ENCODE data around the gene CHRD. TPM values are rescaled to one million over a fixed set of nuclear protein-coding genes. Genes with fewer than 3 reads are reported as not detected.

CHRD gene
- total and polyA plus RNA-seq, 9 of the 15 experiments (the other 6 are each of a cell fraction or from before 2014, with no cell fraction given): 0.11 to 1.3 (median 0.59) TPM; not detected in 3

DNA sequence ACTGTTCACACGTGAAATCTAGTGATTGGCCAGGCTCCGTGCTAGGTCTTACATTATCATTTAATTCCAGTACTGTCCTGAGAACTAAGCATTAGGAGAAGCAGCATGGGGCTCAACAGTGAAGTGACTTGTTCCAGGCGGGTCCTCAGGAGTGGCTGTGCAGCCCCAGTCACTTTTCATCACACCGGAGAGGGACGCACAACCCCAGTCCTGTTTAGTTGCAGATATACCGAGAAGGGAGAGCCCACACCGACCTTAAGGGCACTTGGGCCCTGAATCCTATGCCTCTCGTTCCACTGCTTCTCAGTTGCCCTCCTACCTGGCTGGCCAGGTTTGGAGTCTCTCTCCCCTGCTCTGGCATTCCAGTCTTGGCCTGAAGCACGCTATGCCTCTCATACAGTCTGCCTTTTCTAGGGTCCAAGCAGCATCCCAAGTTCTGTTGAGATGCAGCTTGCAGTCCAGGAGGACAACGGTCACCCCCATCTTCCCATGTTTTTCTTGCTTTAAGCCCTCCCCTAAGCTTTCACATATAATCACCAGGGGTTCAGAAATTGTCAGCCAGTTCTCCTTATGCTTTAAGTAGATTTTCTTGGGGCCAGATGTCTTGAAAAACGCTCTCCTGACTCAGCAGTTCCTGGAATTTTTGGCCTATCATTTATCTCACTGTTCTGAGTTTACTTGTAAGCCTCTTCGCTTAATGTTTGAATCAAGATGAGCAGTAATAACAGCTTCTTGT lies 32.4 kb upstream of the CHRD start:
- Histone ChIP-seq H4K20me1 (replicated peaks; ENCODE audit: control insufficient read depth, insufficient read depth, low read length) (no peaks in the 10 kb centered on the region), H3K79me2 (ENCODE audit: control insufficient read depth, insufficient read depth, low read length) (peaks cover 8% of the 10 kb centered on the region; the same call in 2 of the 3 replicates), H3K4me2 (ENCODE audit: insufficient read depth, low read length) (peak overlapping the region; percentile 79), H3K27me3 (ENCODE audit: control insufficient read depth in 2 of 2, insufficient read depth in 2 of 2, low read length in 2 of 2) (no peaks in the 10 kb centered on the region), H3K4me1 (replicated peaks in 1 of 2; ENCODE audit: control insufficient read depth in 2 of 2, insufficient read depth in 2 of 2, low read length in 2 of 2) (peaks cover 59 to 72% of the 10 kb centered on the region in 2 experiments), H3K36me3 (ENCODE audit: control insufficient read depth, insufficient read depth, low read length) (peaks cover 55% of the 10 kb centered on the region; the same call in 2 of the 3 replicates), H3K9me3 (replicated peaks; ENCODE audit: control insufficient read depth, insufficient read depth, low read depth, low read length) (no peaks in the 10 kb centered on the region), H2AFZ (ENCODE audit: low read depth, low read length) (peak overlapping the region; percentile 64), H3K9ac (ENCODE audit: insufficient read depth in 1 of 2, low read depth in 2 of 2, low read length in 2 of 2) (peak overlapping the region; percentile 60 to 88), H3K4me3 (no peak overlapping the region), H3K27ac (ENCODE audit: extremely low read depth, low read depth, low read length) (peak overlapping the region; percentile 88), H3K9me1 (ENCODE audit: control insufficient read depth, insufficient read depth, low read length) (peaks cover 6% of the 10 kb centered on the region)
- BruUV-seq (replicated peaks): no TSS peak
- FAIRE-seq (peak; percentile 90), ATAC-seq (peak; percentile 49), DNase-seq (ENCODE audit: extremely low read depth in 1 of 4, low spot score in 3 of 4) (peak in 3 of 4 experiments; percentile 43 to 87 (median 68))
- WGBS (ENCODE audit: insufficient coverage, low coverage, missing lambda C conversion rate): 12% methylated on average over 12 of the region's 12 CpGs
- intact Hi-C loops (cut with micrococcal nuclease): no loop called here
- POLR2A ChIA-PET: interaction anchor here (0.6 to 2.0 kb wide), 7 partner anchors 9 to 32 kb away, joined by 3 to 9 read pairs (median 7); partner anchors contain the start of gene THPO
- CTCF ChIA-PET (ENCODE audit: low intra/inter-chr PET ratio): no interaction called here
- in situ Hi-C loops (cut with MboI): no loop called here
- TF ChIP-seq EP300 (IDR thresholded peaks at IDR 0.05; ENCODE audit: low read length) (peak; percentile 64; the same call in 1 of the 2 replicates), SP1 (CRISPR knock-in tag; IDR thresholded peaks at IDR 0.05) (0 out of 2 replicates have a peak, but pooled peaks have one; percentile 16), FUS (optimal IDR thresholded peaks at IDR 0.05; ENCODE audit: low read depth, low read length) (no peak), CBFB (CRISPR knock-in tag; IDR thresholded peaks at IDR 0.05) (0 out of 2 replicates have a peak, but pooled peaks have one; percentile 44), STAT5A (IDR thresholded peaks at IDR 0.05; ENCODE audit: borderline replicate concordance, low read length) (peak; percentile 60), ZNF445 (CRISPR knock-in tag; IDR thresholded peaks at IDR 0.05; ENCODE audit: low read depth) (no peak), HNRNPL (IDR thresholded peaks at IDR 0.05; ENCODE audit: low read depth, low read length) (no peak), MAFK (IDR thresholded peaks at IDR 0.05; ENCODE audit: low read length) (peak; percentile 98), ZNF23 (CRISPR knock-in tag; IDR thresholded peaks at IDR 0.05) (no peak), HMGN3 (IDR thresholded peaks at IDR 0.05; ENCODE audit: borderline replicate concordance, extremely low read depth, insufficient read length, low read depth, low read length) (no peak), NFIC (IDR thresholded peaks at IDR 0.05) (no peak), BHLHE40 (IDR thresholded peaks at IDR 0.05; ENCODE audit: low read length) (no peak), ZC3H4 (CRISPR knock-in tag; IDR thresholded peaks at IDR 0.05; ENCODE audit: borderline replicate concordance) (no peak), CBFA2T3 (IDR thresholded peaks at IDR 0.05) (peak; percentile 77), GTF2E2 (tag; IDR thresholded peaks at IDR 0.05) (no peak), MTA1 (IDR thresholded peaks at IDR 0.05; ENCODE audit: borderline replicate concordance) (no peak), CHCHD3 (CRISPR knock-in tag; IDR thresholded peaks at IDR 0.05) (no peak), ZNF79 (CRISPR knock-in tag; IDR thresholded peaks at IDR 0.05; ENCODE audit: low read depth) (no peak), ZNF778 (CRISPR knock-in tag; IDR thresholded peaks at IDR 0.05) (no peak), ZEB2 (IDR thresholded peaks at IDR 0.05) (no peak), SRSF9 (IDR thresholded peaks at IDR 0.05; ENCODE audit: borderline replicate concordance, low read depth, low read length) (no peak)
- TF ChIP-seq, protein P1, sequence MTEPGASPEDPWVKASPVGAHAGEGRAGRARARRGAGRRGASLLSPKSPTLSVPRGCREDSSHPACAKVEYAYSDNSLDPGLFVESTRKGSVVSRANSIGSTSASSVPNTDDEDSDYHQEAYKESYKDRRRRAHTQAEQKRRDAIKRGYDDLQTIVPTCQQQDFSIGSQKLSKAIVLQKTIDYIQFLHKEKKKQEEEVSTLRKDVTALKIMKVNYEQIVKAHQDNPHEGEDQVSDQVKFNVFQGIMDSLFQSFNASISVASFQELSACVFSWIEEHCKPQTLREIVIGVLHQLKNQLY (CRISPR knock-in tag; conservative IDR thresholded peaks at IDR 0.05): no peak
- TF ChIP-seq, protein P2, sequence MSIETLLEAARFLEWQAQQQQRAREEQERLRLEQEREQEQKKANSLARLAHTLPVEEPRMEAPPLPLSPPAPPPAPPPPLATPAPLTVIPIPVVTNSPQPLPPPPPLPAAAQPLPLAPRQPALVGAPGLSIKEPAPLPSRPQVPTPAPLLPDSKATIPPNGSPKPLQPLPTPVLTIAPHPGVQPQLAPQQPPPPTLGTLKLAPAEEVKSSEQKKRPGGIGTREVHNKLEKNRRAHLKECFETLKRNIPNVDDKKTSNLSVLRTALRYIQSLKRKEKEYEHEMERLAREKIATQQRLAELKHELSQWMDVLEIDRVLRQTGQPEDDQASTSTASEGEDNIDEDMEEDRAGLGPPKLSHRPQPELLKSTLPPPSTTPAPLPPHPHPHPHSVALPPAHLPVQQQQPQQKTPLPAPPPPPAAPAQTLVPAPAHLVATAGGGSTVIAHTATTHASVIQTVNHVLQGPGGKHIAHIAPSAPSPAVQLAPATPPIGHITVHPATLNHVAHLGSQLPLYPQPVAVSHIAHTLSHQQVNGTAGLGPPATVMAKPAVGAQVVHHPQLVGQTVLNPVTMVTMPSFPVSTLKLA (conservative IDR thresholded peaks at IDR 0.05): peak in 1 of 2 experiments; percentile 38; a peak in 1 of 4 replicates

Measured in K562 (cell line).